Right forelimb (tissue), 1 donor: ENCODE data around the gene SLC15A1.
A peak's percentile ranks its signal among the peaks of the same experiment; 100 is the strongest.

Experiments used
- DNase-seq: peaks from one replicate; pipeline ENCODE4 v3.0.0-alpha.2; 2018

The SLC15A1 gene

GRCh38 chr13:98752467-98753290 is at the start of gene SLC15A1:
Gene SLC15A1 (minus strand): TSS chr13:98752672. CDS start chr13:98752598, 74 bp downstream.
- DNase-seq, result no peak

GRCh38 chr13:98801626-98802418 is 49.4 kb upstream of the SLC15A1 start:
- DNase-seq, result no peak

- no peak for DNase-seq
Observed at GRCh38 chr13:98800078-98800477, 47.6 kb upstream of the SLC15A1 start.

- no peak for DNase-seq
Observed at GRCh38 chr13:98798849-98799645, 46.6 kb upstream of the SLC15A1 start.

- no peak for DNase-seq
Observed at GRCh38 chr13:98797456-98797855, 45.0 kb upstream of the SLC15A1 start.

- no peak for DNase-seq
Observed at GRCh38 chr13:98796798-98797197, 44.3 kb upstream of the SLC15A1 start.

- no peak for DNase-seq
Observed at GRCh38 chr13:98796191-98796590, 43.7 kb upstream of the SLC15A1 start.

- no peak for DNase-seq
Observed at GRCh38 chr13:98795220-98795619, 42.7 kb upstream of the SLC15A1 start.

GRCh38 chr13:98794498-98794897 is 42.0 kb upstream of the SLC15A1 start:
- no peak for DNase-seq

- DNase-seq, result no peak
Observed at GRCh38 chr13:98792785-98793495, 40.5 kb upstream of the SLC15A1 start.

- DNase-seq, result no peak
Observed at GRCh38 chr13:98792321-98792720, 39.8 kb upstream of the SLC15A1 start.

- DNase-seq, result no peak
Observed at GRCh38 chr13:98791611-98792010, 39.1 kb upstream of the SLC15A1 start.

- DNase-seq, result no peak
Observed at GRCh38 chr13:98787996-98788395, 35.5 kb upstream of the SLC15A1 start.

GRCh38 chr13:98787173-98787572 is 34.7 kb upstream of the SLC15A1 start:
- no peak for DNase-seq

- DNase-seq, result no peak
Observed at GRCh38 chr13:98786023-98786422, 33.6 kb upstream of the SLC15A1 start.

GRCh38 chr13:98785405-98785804 is 32.9 kb upstream of the SLC15A1 start:
- DNase-seq, result peak; percentile 29

- peak; percentile 3 for DNase-seq
Observed at GRCh38 chr13:98784666-98785065, 32.2 kb upstream of the SLC15A1 start.

- DNase-seq, result no peak
Observed at GRCh38 chr13:98783856-98784478, 31.5 kb upstream of the SLC15A1 start.

- DNase-seq, result no peak
Observed at GRCh38 chr13:98782654-98783053, 30.2 kb upstream of the SLC15A1 start.

GRCh38 chr13:98781905-98782304 is 29.4 kb upstream of the SLC15A1 start:
- DNase-seq, result no peak

- DNase-seq, result no peak
Observed at GRCh38 chr13:98781470-98781869, 29.0 kb upstream of the SLC15A1 start.

- DNase-seq, result no peak
Observed at GRCh38 chr13:98781045-98781444, 28.6 kb upstream of the SLC15A1 start.
